Heart left ventricle (tissue), 16 donors: ENCODE measurements around the gene SLC23A2. TPM values are rescaled to one million over a fixed set of nuclear protein-coding genes. Genes with fewer than 3 reads are reported as not detected.
A peak's percentile ranks its signal among the peaks of the same experiment; 100 is the strongest.

Experiments used
- ATAC-seq, 4 donors: fragments of 200-7000 bp; cut with Tn5 transposase; one replicate each; pipeline ENCODE4 v1.9.1; 2020 to 2022; ENCODE audit warnings: moderate library complexity in 4 of 4, mild to moderate bottlenecking in 3 of 4, moderate number of reproducible peaks in 1 of 4
- DNase-seq, 5 donors: peaks; one replicate each; pipeline ENCODE4 v3.0.0-alpha.2; 2020
- H3K27ac ChIP-seq, 12 donors: fragments of 200-600 bp; sonication (generic) in 4 of 12; one replicate each; pipeline versions ENCODE4 v1.5.0 to v1.8.0; 2016 to 2022; ENCODE audit warnings: mild to moderate bottlenecking in 2 of 12
- H3K27me3 ChIP-seq, 9 donors: fragments of 200-600 bp; sonication (generic) in 2 of 9; one replicate each; pipeline versions ENCODE4 v1.5.1 to v1.8.0; 2016 to 2022; ENCODE audit warnings: mild to moderate bottlenecking in 3 of 9
- H3K36me3 ChIP-seq, 9 donors: fragments of 200-600 bp; sonication (generic) in 2 of 9; one replicate each; pipeline versions ENCODE4 v1.5.0 to v1.8.0; 2018 to 2022; ENCODE audit warnings: mild to moderate bottlenecking in 2 of 9
- H3K4me1 ChIP-seq, 12 donors: fragments of 200-600 bp; sonication (generic) in 4 of 12; one replicate each; pipeline versions ENCODE4 v1.5.0 to v1.8.0; 2016 to 2022; ENCODE audit warnings: mild to moderate bottlenecking in 3 of 12
- H3K4me3 ChIP-seq, 12 donors: fragments of 200-600 bp; sonication (generic) in 4 of 12; one replicate each; pipeline versions ENCODE4 v1.5.0 to v1.8.0; 2017 to 2022; ENCODE audit warnings: mild to moderate bottlenecking in 9 of 12, moderate library complexity in 4 of 12
- H3K9me3 ChIP-seq, 12 donors: fragments of 200-600 bp; sonication (generic) in 4 of 12; one replicate each; pipeline versions ENCODE4 v1.5.0 to v1.8.0; 2016 to 2022; ENCODE audit warnings: mild to moderate bottlenecking in 1 of 12
- POLR2A ChIP-seq, 2 donors: fragments of 450-650 bp; IDR thresholded peaks; one replicate each; pipeline ENCODE4 v1.6.1; 2017; ENCODE audit warnings: antibody characterized with exemption in 2 of 2, mild to moderate bottlenecking in 2 of 2, moderate library complexity in 2 of 2
- WGBS, 4 donors: extraction: QIAGEN DNeasy Blood & Tissue Kit in 2 of 4; methylation state at CpG; one replicate each; pipeline versions ENCODE4 v1.1.5 to v1.1.7; 2013 to 2018; 5-methylcytosine and 5-hydroxymethylcytosine counted together
- intact Hi-C, 10 donors: fragments of 100-400 bp; cut with DNase I; formaldehyde crosslinking; loops; one replicate each; pipeline versions ENCODE4 v1.11.1 to v1.14.2; 2022
- polyA plus RNA-seq, 2 donors: library from polyadenylated mRNA; stranded (reverse); fragments of 200-250 nt; gene quantifications; one replicate each; pipeline ENCODE4 v1.2.3, GENCODE V29; 2013
- total RNA-seq, 9 donors: library from RNA; depleted of rRNA in 2 of 9; stranded (reverse); fragments of >200 nt in 2 of 9; fragmentation: NEBNext Ultra II Directional in 3 of 9; extraction: Animal tissue kit (Norgen Biotek cat#: 25700) in 3 of 9; gene quantifications; one replicate each; pipeline versions ENCODE4 v1.1.0 to v1.2.4, GENCODE V29; 2016 to 2023
- TF ChIP-seq, protein P1 (sequence below), 12 donors: fragments of 200-600 bp; sonication (generic) in 4 of 12; IDR thresholded peaks; one replicate each; pipeline versions ENCODE4 v1.5.0 to v1.8.0; 2018 to 2022; ENCODE audit warnings: antibody characterized with exemption in 12 of 12, mild to moderate bottlenecking in 5 of 12
- donor health status: ischemic (EF 13 %, LVEDD 7.1; RV severe dilation, severe dysfunction).
- donor health status: healthy with polysubstance abuse.
- donor health status: DM: no; HTN: yes; CAD: no.
- donor health status: DM: no; HTN: no; CAD: no.
- donor health status: ischemic (EF 25% LVEDD 6.9; RV normal size, moderate dysfunction).
- donor health status: ischemic (EF 25% LVEDD 5.7; RV mildly dilated, moderate dysfunction).
- donor health status: healthy.
- donor health status: DM: yes; HTN: yes; CAD: no.
- donor health status: ischemic (EF 35%, LVEDD 5.7; RV mildly dilated, moderate dysfunction).
- donor health status: nonischemic (EF 11% LVEDD 7.7; RV severe dilation, severe dysfunction).
- donor health status: DM: yes; HTN: yes; CAD: no.
- donor health status: PGD.
- donor health status: ischemic (EF 29% LVEDD 5.4; RV normal size, mild dysfunction).
- donor health status: nonischemic (EF 23%, LVEDD 6.1; RV moderate dilation, normal function).

The SLC23A2 gene
- total and polyA plus RNA-seq, 11 donors = 3.0 to 18.7 (median 8.1) TPM

DNA sequence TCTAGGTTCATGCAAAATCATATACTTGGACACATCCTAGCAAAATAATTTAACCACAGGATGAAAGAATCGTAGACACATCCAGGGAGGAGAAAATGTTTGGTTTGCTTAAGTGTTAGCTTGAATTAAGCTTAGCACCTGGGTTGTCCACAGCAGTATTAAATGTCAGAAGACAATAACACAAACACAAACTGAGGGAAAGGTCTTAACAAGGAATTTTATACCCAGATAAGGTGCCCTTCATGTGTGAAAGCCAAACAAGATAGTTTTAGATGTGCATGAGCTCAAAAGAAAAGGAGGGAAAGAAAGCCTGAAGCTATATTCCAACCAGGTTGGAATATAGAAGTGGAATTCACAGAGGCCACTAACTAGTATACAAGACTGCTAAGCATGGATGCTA lies 49.1 kb downstream of the SLC23A2 start:
- Histone ChIP-seq H3K27ac (no peak overlapping the region), H3K4me3 (no peak overlapping the region), H3K9me3 (no peaks in the 10 kb centered on the region), H3K36me3 (peaks cover 0 to 11% (median 0%) of the 10 kb centered on the region in 9 donors), H3K4me1 (peaks cover 0 to 34% (median 5%) of the 10 kb centered on the region in 12 donors), H3K27me3 (no peaks in the 10 kb centered on the region)
- DNase-seq (no peak), ATAC-seq (no peak)
- 93 to 100% (median 96%) methylated on average over 1 of the region's 1 CpG for WGBS, 4 donors
- no peak for TF ChIP-seq POLR2A (IDR thresholded peaks at IDR 0.05)
- TF ChIP-seq, protein P1, sequence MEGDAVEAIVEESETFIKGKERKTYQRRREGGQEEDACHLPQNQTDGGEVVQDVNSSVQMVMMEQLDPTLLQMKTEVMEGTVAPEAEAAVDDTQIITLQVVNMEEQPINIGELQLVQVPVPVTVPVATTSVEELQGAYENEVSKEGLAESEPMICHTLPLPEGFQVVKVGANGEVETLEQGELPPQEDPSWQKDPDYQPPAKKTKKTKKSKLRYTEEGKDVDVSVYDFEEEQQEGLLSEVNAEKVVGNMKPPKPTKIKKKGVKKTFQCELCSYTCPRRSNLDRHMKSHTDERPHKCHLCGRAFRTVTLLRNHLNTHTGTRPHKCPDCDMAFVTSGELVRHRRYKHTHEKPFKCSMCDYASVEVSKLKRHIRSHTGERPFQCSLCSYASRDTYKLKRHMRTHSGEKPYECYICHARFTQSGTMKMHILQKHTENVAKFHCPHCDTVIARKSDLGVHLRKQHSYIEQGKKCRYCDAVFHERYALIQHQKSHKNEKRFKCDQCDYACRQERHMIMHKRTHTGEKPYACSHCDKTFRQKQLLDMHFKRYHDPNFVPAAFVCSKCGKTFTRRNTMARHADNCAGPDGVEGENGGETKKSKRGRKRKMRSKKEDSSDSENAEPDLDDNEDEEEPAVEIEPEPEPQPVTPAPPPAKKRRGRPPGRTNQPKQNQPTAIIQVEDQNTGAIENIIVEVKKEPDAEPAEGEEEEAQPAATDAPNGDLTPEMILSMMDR (IDR thresholded peaks at IDR 0.05) = no peak
- intact Hi-C loops = loop anchor here in 6 of 10 donors (5.0 to 10.0 kb wide), 4 partner anchors 77 to 347 kb away; no protein-coding TSS in a partner anchor

DNA sequence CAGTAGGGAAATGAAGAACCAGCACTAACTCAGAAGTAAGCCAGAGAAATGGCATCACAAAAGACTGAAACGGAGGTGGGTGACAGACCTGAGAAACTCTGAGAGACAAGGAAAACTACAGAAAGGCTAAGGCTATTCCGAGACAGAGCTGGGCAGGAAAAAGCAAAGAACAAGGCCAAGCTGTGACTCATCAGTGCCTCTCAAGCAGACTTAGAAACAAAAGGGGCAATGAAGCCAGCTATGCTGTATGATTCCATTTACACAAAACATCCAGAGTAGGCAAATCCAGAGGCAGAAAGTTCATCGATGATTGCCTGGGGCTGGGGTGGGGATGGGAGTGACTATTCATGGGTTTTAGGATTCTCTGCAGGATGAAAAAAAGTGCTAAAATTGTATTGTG lies 50.0 kb downstream of the SLC23A2 start:
- 50 to 60% (median 55%) methylated on average over 3 of the region's 3 CpGs for WGBS, 4 donors
- no peaks in the 10 kb centered on the region for H3K9me3 ChIP-seq
- intact Hi-C loops = loop anchor here in 6 of 10 donors (5.0 to 10.0 kb wide), 4 partner anchors 76 to 346 kb away; no protein-coding TSS in a partner anchor
- no peaks in the 10 kb centered on the region for H3K27me3 ChIP-seq
- H3K27ac ChIP-seq = peak overlapping the region in 6 of 12 donors; percentile 31 to 67 (median 45)
- TF ChIP-seq, protein P1 (IDR thresholded peaks at IDR 0.05) = no peak
- no peak for TF ChIP-seq POLR2A (IDR thresholded peaks at IDR 0.05)
- ATAC-seq (peak in 3 of 4 donors; percentile 84 to 91 (median 85)), DNase-seq (peak in 3 of 5 donors; percentile 26 to 31 (median 29))
- H3K4me1 ChIP-seq = peaks cover 0 to 42% (median 5%) of the 10 kb centered on the region in 12 donors
- no peak overlapping the region for H3K4me3 ChIP-seq
- H3K36me3 ChIP-seq = peaks cover 0 to 15% (median 0%) of the 10 kb centered on the region in 9 donors

DNA sequence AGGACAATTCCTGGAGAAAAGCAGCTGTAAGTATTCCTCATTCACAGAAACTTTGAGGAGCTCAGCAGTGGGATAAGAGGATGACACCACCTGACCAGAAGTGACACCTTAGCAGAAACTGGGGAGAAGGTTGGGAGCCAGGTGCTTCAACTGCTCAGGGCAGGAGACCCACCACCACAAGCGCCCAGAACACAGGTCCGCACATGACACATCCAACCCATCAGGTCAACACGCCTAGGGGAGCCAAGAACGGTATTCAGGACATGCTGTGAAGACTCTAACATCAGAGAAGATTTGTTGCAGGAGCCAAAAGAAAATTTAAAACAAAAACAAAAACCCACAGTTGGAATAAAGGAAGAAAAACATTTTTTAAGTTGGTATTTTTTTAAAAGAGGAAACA lies 50.5 kb downstream of the SLC23A2 start:
- ATAC-seq (no peak), DNase-seq (no peak)
- H3K27me3 ChIP-seq = no peaks in the 10 kb centered on the region
- peaks cover 0 to 39% (median 5%) of the 10 kb centered on the region in 12 donors for H3K4me1 ChIP-seq
- peaks cover 0 to 15% (median 0%) of the 10 kb centered on the region in 9 donors for H3K36me3 ChIP-seq
- 95 to 98% (median 96%) methylated on average over 4 of the region's 4 CpGs for WGBS, 4 donors
- H3K9me3 ChIP-seq = no peaks in the 10 kb centered on the region
- no peak overlapping the region for H3K4me3 ChIP-seq
- no peak for TF ChIP-seq POLR2A (IDR thresholded peaks at IDR 0.05)
- TF ChIP-seq, protein P1 (IDR thresholded peaks at IDR 0.05) = no peak
- H3K27ac ChIP-seq = peak overlapping the region in 6 of 12 donors; percentile 31 to 67 (median 45)
- intact Hi-C loops = loop anchor here in 6 of 10 donors (5.0 to 10.0 kb wide), 4 partner anchors 76 to 346 kb away; no protein-coding TSS in a partner anchor

DNA sequence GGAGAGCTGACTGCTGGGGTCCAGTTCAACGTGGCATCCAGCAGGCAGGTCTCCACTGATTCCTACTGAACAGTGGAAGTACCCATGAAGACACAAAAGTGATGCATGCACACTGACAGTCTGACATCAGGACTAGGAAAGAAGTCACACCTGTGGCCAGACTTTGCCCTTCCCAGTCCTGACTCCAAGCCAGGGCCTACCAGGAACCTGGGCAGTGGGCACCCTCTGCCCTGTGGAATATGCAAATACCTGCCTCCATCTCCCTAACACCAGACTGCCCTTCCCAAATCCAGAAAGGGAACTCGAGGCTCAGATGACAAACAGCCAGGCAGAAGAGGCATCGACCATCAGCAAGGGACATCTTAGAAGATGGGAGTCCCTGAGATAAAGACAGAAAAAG lies 50.9 kb downstream of the SLC23A2 start:
- H3K27ac ChIP-seq = peak overlapping the region in 2 of 12 donors; percentile 11 to 67

More for the DNA sequence above, 50.9 kb downstream of the SLC23A2 start:
- intact Hi-C loops = loop anchor here in 6 of 10 donors (5.0 to 10.0 kb wide), 4 partner anchors 76 to 346 kb away; no protein-coding TSS in a partner anchor
- Histone ChIP-seq H3K36me3 (peaks cover 0 to 15% (median 0%) of the 10 kb centered on the region in 9 donors), H3K9me3 (no peaks in the 10 kb centered on the region), H3K4me1 (peaks cover 0 to 39% (median 5%) of the 10 kb centered on the region in 12 donors), H3K27me3 (no peaks in the 10 kb centered on the region), H3K4me3 (no peak overlapping the region)
- ATAC-seq = no peak
- DNase-seq = no peak
- whole genome bisulfite sequencing, 4 donors = 48 to 85% (median 70%) methylated on average over 3 of the region's 3 CpGs
- TF ChIP-seq, protein P1 (IDR thresholded peaks at IDR 0.05) = no peak
- no peak for TF ChIP-seq POLR2A (IDR thresholded peaks at IDR 0.05)
